Left ventricle myocardium inferior (tissue), 1 donor: ENCODE measurements around the gene NUBP2. TPM values are rescaled to one million over a fixed set of nuclear protein-coding genes. Genes with fewer than 3 reads are reported as not detected.

Experiments
- DNase-seq: peaks from one replicate; pipeline ENCODE4 v3.0.0-alpha.2; 2020
- H3K27ac ChIP-seq: fragments of 200-600 bp; replicated peaks from 2 replicates; pipeline ENCODE4 v1.8.0; 2021
- H3K27me3 ChIP-seq: fragments of 200-600 bp; 2 replicates; pipeline ENCODE4 v1.8.0; 2021; ENCODE audit warnings: low read depth
- H3K36me3 ChIP-seq: fragments of 200-600 bp; 2 replicates; pipeline ENCODE4 v1.8.0; 2021
- H3K4me1 ChIP-seq: fragments of 200-600 bp; 2 replicates; pipeline ENCODE4 v1.8.0; 2021
- H3K4me3 ChIP-seq: fragments of 200-600 bp; 2 replicates; pipeline ENCODE4 v1.8.0; 2021; ENCODE audit warnings: mild to moderate bottlenecking, moderate library complexity
- H3K9me3 ChIP-seq: fragments of 200-600 bp; replicated peaks from 2 replicates; pipeline ENCODE4 v1.8.0; 2021
- CTCF ChIP-seq: fragments of 200-600 bp; IDR thresholded peaks from 2 replicates; pipeline ENCODE4 v1.8.0; 2021; ENCODE audit warnings: antibody characterized with exemption, mild to moderate bottlenecking, borderline replicate concordance
- intact Hi-C: fragments of 100-400 bp; cut with micrococcal nuclease; formaldehyde crosslinking; loops from one replicate; pipeline ENCODE4 v1.11.0; 2022
- total RNA-seq: library from RNA; stranded (reverse); fragmentation: NEBNext Ultra II Directional; extraction: Animal tissue kit (Norgen Biotek cat#: 25700); gene quantifications from one replicate; pipeline ENCODE4 v1.2.1, GENCODE V29; 2021
- donor health status: DM: no; HTN: yes; CAD: no; lungs with severe emphysema.

The NUBP2 gene
- total RNA-seq, 1 donor from 2014 or later: 36.2 TPM

- H3K27me3 ChIP-seq: no peaks in the 10 kb centered on the region
- no peak for TF ChIP-seq CTCF
- H3K36me3 ChIP-seq: peaks cover 59% of the 10 kb centered on the region
- intact Hi-C loops: no loop called here
- H3K4me1 ChIP-seq: peaks cover 40% of the 10 kb centered on the region
- H3K4me3 ChIP-seq: no peak overlapping the region
- DNase-seq: no peak
- no peaks in the 10 kb centered on the region for H3K9me3 ChIP-seq
- no peak overlapping the region for H3K27ac ChIP-seq
Observed at GRCh38 chr16:1768061-1768766, 14.5 kb upstream of the NUBP2 start.

- Histone ChIP-seq H3K27ac (no peak overlapping the region), H3K4me1 (peaks cover 46% of the 10 kb centered on the region), H3K36me3 (peaks cover 55% of the 10 kb centered on the region), H3K9me3 (no peaks in the 10 kb centered on the region), H3K4me3 (no peak overlapping the region), H3K27me3 (no peaks in the 10 kb centered on the region)
- intact Hi-C loops: no loop called here
- no peak for TF ChIP-seq CTCF
- no peak for DNase-seq
Observed at GRCh38 chr16:1768767-1769401, 13.9 kb upstream of the NUBP2 start.

GRCh38 chr16:1769402-1770300 lies 13.1 kb upstream of the NUBP2 start:
- Histone ChIP-seq H3K27me3 (no peaks in the 10 kb centered on the region), H3K9me3 (no peaks in the 10 kb centered on the region), H3K4me1 (peaks cover 54% of the 10 kb centered on the region), H3K27ac (peak overlapping the region; percentile 95), H3K36me3 (peaks cover 50% of the 10 kb centered on the region), H3K4me3 (peak overlapping the region; percentile 92)
- intact Hi-C loops: no loop called here
- TF ChIP-seq CTCF: no peak
- no peak for DNase-seq

- intact Hi-C loops: no loop called here
- no peak for TF ChIP-seq CTCF
- no peaks in the 10 kb centered on the region for H3K9me3 ChIP-seq
- H3K4me3 ChIP-seq: peak overlapping the region; percentile 92
- peaks cover 61% of the 10 kb centered on the region for H3K4me1 ChIP-seq
- H3K36me3 ChIP-seq: peaks cover 48% of the 10 kb centered on the region
- H3K27me3 ChIP-seq: no peaks in the 10 kb centered on the region
- peak overlapping the region; percentile 95 for H3K27ac ChIP-seq
- peak; percentile 62 for DNase-seq
Observed at GRCh38 chr16:1770328-1771187, 12.2 kb upstream of the NUBP2 start.
